Natural killer cell (primary cell): ENCODE results near the gene SIGLEC8. TPM values are rescaled to one million over a fixed set of nuclear protein-coding genes. Genes with fewer than 3 reads are reported as not detected.
"Not testable (repeated sequence)": the region's sequence is repeated elsewhere in the genome, so short reads cannot be mapped to it uniquely, and the experiment has no call there.

Experiments used
- ATAC-seq, 3 donors: fragments of 150-1000 bp in 2 of 3; fragments of 200-7000 bp in 1 of 3; cut with Tn5 transposase; 1 replicate in 1 of 3; 2 replicates in 2 of 3; pipeline ENCODE4 v1.10.0; 2021; ENCODE audit warnings: mild to moderate bottlenecking in 2 of 3, moderate library complexity in 2 of 3
- DNase-seq, 2 donors: peaks; one replicate each; pipeline versions ENCODE4 v3.0.0 to v3.0.0-alpha.2; 2013 to 2021; ENCODE audit warnings: mixed read lengths in 1 of 2
- H3K27ac ChIP-seq: one replicate; pipeline ENCODE4 v1.5.1; 2013; ENCODE audit warnings: mild to moderate bottlenecking, low read length
- H3K27me3 ChIP-seq: one replicate; pipeline ENCODE4 v1.6.1; 2013; ENCODE audit warnings: low read length; ENCODE audit not compliant: control insufficient read depth, insufficient read depth
- H3K36me3 ChIP-seq: one replicate; pipeline ENCODE4 v1.6.1; 2013; ENCODE audit warnings: low read length; ENCODE audit not compliant: control insufficient read depth, insufficient read depth
- H3K4me1 ChIP-seq: one replicate; pipeline ENCODE4 v1.6.1; 2013; ENCODE audit warnings: low read length; ENCODE audit not compliant: control insufficient read depth, insufficient read depth
- H3K4me3 ChIP-seq: one replicate; pipeline ENCODE4 v1.5.1; 2013; ENCODE audit warnings: low read length
- H3K9me3 ChIP-seq: one replicate; pipeline ENCODE4 v1.6.1; 2013; ENCODE audit warnings: low read length; ENCODE audit not compliant: control insufficient read depth, insufficient read depth
- H3K27ac Mint-ChIP-seq, 2 donors: one replicate each; pipeline ENCODE4 v1.8.0; 2022; ENCODE audit warnings: mild to moderate bottlenecking in 2 of 2, mixed read lengths in 2 of 2, moderate library complexity in 1 of 2
- H3K27me3 Mint-ChIP-seq, 2 donors: one replicate each; pipeline ENCODE4 v1.8.0; 2022; ENCODE audit warnings: low read depth in 2 of 2, mixed read lengths in 2 of 2
- H3K36me3 Mint-ChIP-seq: one replicate; pipeline ENCODE4 v1.8.0; 2022; ENCODE audit warnings: mixed read lengths
- H3K4me1 Mint-ChIP-seq, 2 donors: one replicate each; pipeline ENCODE4 v1.8.0; 2022; ENCODE audit warnings: mixed read lengths in 2 of 2
- H3K4me3 Mint-ChIP-seq: one replicate; pipeline ENCODE4 v1.8.0; 2022; ENCODE audit warnings: mild to moderate bottlenecking, moderate library complexity, mixed read lengths
- H3K9me3 Mint-ChIP-seq, 2 donors: one replicate each; pipeline ENCODE4 v1.8.0; 2022; ENCODE audit warnings: mixed read lengths in 2 of 2
- CTCF ChIP-seq: fragments of 200-600 bp; IDR thresholded peaks from one replicate; pipeline ENCODE4 v1.8.0; 2022; ENCODE audit warnings: antibody characterized with exemption
- WGBS: methylation state at CpG from one replicate; pipeline ENCODE4 v1.1.7; 2013; ENCODE audit warnings: missing lambda C conversion rate; ENCODE audit not compliant: insufficient coverage; 5-methylcytosine and 5-hydroxymethylcytosine counted together
- intact Hi-C: fragments of 100-400 bp; cut with micrococcal nuclease; formaldehyde crosslinking; loops from one replicate; pipeline ENCODE4 v1.14.2; 2022
- total RNA-seq, 4 donors: library from RNA; stranded (reverse); fragments of 120-200 nt in 1 of 4; gene quantifications; one replicate each; pipeline versions ENCODE4 v1.2.3 to v1.2.4, GENCODE V29; 2013 to 2022

The SIGLEC8 gene
- total RNA-seq, 3 donors from 2014 or later (not counting 1 experiment from before 2014, with no cell fraction given), result not detected

GRCh38 chr19:51503896-51504295, 45.6 kb upstream of the SIGLEC8 start:
- no peak overlapping the region for H3K27ac Mint-ChIP-seq
- no peak overlapping the region for H3K4me3 Mint-ChIP-seq
- no peak for TF ChIP-seq CTCF
- WGBS, result 60% methylated on average over 3 of the region's 3 CpGs
- peaks cover 17% of the 10 kb centered on the region for H3K4me1 ChIP-seq
- H3K36me3 Mint-ChIP-seq, result no peaks in the 10 kb centered on the region
- peaks cover 7 to 15% of the 10 kb centered on the region in 2 donors for H3K4me1 Mint-ChIP-seq
- no peaks in the 10 kb centered on the region for H3K9me3 ChIP-seq
- DNase-seq (no peak), ATAC-seq (no peak)
- H3K4me3 ChIP-seq, result no peak overlapping the region
- intact Hi-C loops, result no loop called here
- H3K27me3 ChIP-seq, result no peaks in the 10 kb centered on the region
- no peaks in the 10 kb centered on the region for H3K36me3 ChIP-seq
- H3K27me3 Mint-ChIP-seq, result peaks cover 0 to 2% of the 10 kb centered on the region in 2 donors
- H3K27ac ChIP-seq, result no peak overlapping the region
- H3K9me3 Mint-ChIP-seq, result no peaks in the 10 kb centered on the region

- ATAC-seq, result no peak
- Histone ChIP-seq H3K4me1 (peaks cover 17% of the 10 kb centered on the region), H3K36me3 (no peaks in the 10 kb centered on the region), H3K4me3 (no peak overlapping the region), H3K27ac (no peak overlapping the region), H3K27me3 (no peaks in the 10 kb centered on the region), H3K9me3 (no peaks in the 10 kb centered on the region)
- Mint-ChIP-seq H3K4me1 (peaks cover 7 to 15% of the 10 kb centered on the region in 2 donors), H3K36me3 (no peaks in the 10 kb centered on the region), H3K27ac (no peak overlapping the region), H3K27me3 (peaks cover 3 to 7% of the 10 kb centered on the region in 2 donors), H3K4me3 (no peak overlapping the region), H3K9me3 (no peaks in the 10 kb centered on the region)
- 39% methylated on average over 5 of the region's 5 CpGs for WGBS
- no peak for TF ChIP-seq CTCF
- no peak for DNase-seq
- intact Hi-C loops, result no loop called here
Measured at GRCh38 chr19:51503286-51503817, 45.1 kb upstream of the SIGLEC8 start.

- no peaks in the 10 kb centered on the region for H3K9me3 Mint-ChIP-seq
- H3K27me3 Mint-ChIP-seq, result peaks cover 3 to 8% of the 10 kb centered on the region in 2 donors
- no peaks in the 10 kb centered on the region for H3K9me3 ChIP-seq
- intact Hi-C loops, result no loop called here
- no peak for TF ChIP-seq CTCF
- H3K4me3 ChIP-seq, result no peak within 1 kb of the TSS
- peaks cover 17% of the 10 kb centered on the region for H3K4me1 ChIP-seq
- H3K27ac ChIP-seq, result no peak within 1 kb of the TSS
- DNase-seq (no peak), ATAC-seq (peak; percentile 53 to 76 (median 59))
- H3K27ac Mint-ChIP-seq, result peak within 1 kb of the TSS in 1 of 2 donors; percentile 59
- H3K4me1 Mint-ChIP-seq, result peaks cover 7 to 15% of the 10 kb centered on the region in 2 donors
- 27% methylated on average over 10 of the region's 12 CpGs for WGBS
- H3K36me3 Mint-ChIP-seq, result no peaks in the 10 kb centered on the region
- H3K36me3 ChIP-seq, result no peaks in the 10 kb centered on the region
- H3K27me3 ChIP-seq, result no peaks in the 10 kb centered on the region
- H3K4me3 Mint-ChIP-seq, result peak within 1 kb of the TSS; percentile 53
Measured at GRCh38 chr19:51501594-51502263, 43.5 kb upstream of the SIGLEC8 start, which contains the start of gene SIGLEC12. SIGLEC12 (minus strand) TSS chr19:51501800; CDS start chr19:51501733, 67 bp downstream.

GRCh38 chr19:51500931-51501330, 42.7 kb upstream of the SIGLEC8 start:
- DNase-seq, H3K27me3 Mint-ChIP-seq, H3K4me3 ChIP-seq, H3K9me3 Mint-ChIP-seq, H3K36me3 ChIP-seq, H3K27ac ChIP-seq, H3K27me3 ChIP-seq, intact Hi-C loops, H3K36me3 Mint-ChIP-seq, H3K9me3 ChIP-seq: not testable (repeated sequence)
- peaks cover 17% of the 10 kb centered on the region for H3K4me1 ChIP-seq
- Mint-ChIP-seq H3K4me3 (peak overlapping the region; percentile 53), H3K27ac (peak overlapping the region in 1 of 2 donors; percentile 59), H3K4me1 (peaks cover 7 to 15% of the 10 kb centered on the region in 2 donors)
- ATAC-seq, result peak in 1 of 3 donors; percentile 21
- 65% methylated on average over 8 of the region's 8 CpGs for WGBS
